ENCODE results near the gene CEP112. TPM values are rescaled to one million over a fixed set of nuclear protein-coding genes. Genes with fewer than 3 reads are reported as not detected.

Gene CEP112
- total and polyA plus RNA-seq, 9 of the 15 experiments (the other 6 are each of a cell fraction or from before 2014, with no cell fraction given), result 0.84 TPM; not detected in 8

DNA sequence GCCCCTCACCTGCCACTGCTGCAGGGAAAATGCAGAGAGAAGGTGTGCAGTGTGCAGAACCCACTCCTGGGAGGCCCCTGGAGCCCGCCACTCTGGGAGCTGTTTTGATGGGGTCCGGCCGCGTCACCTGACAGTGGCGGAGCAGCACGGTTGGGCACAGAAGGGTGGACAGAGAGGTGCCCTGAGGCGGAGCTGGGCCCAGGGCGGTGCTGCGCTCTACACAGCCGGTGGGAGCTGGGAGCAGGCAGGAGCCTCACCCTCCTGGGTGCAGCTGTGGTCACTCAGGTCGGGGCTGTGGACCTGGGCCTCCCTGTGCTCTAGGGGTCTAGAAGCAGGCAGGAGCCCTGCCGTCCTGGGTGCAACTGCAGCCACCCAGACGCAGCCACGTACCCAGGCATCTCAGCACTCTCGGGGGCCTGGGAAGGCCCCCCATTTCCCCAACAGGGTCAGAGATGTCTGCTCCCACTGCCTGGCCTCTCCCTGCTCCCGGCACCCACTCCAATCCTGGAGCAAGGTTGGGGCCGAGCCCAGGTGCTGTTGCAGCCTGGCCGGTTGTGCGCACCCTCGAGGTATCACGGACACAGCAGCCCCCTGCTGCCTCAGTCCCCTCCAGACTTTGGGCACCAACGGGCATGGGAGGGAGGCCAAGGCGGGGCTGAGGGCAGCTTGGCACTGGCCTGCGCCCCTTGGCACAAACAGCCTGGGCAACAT lies 326.1 kb downstream of the CEP112 start (continued):
- no peak for TF ChIP-seq ARHGAP35 (IDR thresholded peaks at IDR 0.05; ENCODE audit: partially characterized antibody)
- no peak for TF ChIP-seq ZZZ3 (IDR thresholded peaks at IDR 0.05)
- TF ChIP-seq NR4A1 (CRISPR knock-in tag; IDR thresholded peaks at IDR 0.05), result no peak
- TF ChIP-seq NR4A1 (tag; IDR thresholded peaks at IDR 0.05), result no peak
- no peak for TF ChIP-seq YY1 (IDR thresholded peaks at IDR 0.05; ENCODE audit: borderline replicate concordance in 1 of 3, control insufficient read depth in 1 of 3, extremely low read depth in 1 of 3, insufficient read depth in 3 of 3, insufficient read length in 1 of 3, insufficient replicate concordance in 2 of 3, low read depth in 1 of 3, low read length in 2 of 3)

DNA sequence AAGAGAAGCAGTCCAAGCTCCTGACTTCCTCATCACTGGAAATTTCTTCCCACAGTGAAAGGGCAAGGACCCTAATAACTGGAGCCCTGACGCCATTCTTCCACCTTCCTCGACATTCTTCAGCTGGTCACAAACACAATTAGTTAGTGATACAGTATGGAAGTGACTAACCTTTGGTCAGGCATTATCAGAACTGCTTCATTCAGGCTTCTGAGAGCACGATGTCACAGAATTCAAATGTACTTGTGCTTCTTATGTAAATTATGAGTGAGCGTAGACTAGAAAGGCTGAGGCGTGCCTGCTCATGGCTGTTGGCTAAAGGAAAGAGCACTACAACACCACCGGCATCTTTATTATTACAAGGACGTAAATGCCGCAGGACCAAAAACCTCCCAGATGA lies 327.5 kb downstream of the CEP112 start:
- Histone ChIP-seq H3K4me1 (replicated peaks in 1 of 2; ENCODE audit: control insufficient read depth in 2 of 2, insufficient read depth in 2 of 2, low read length in 2 of 2) (no peaks in the 10 kb centered on the region), H4K20me1 (replicated peaks; ENCODE audit: control insufficient read depth, insufficient read depth, low read length) (no peaks in the 10 kb centered on the region), H3K79me2 (ENCODE audit: control insufficient read depth, insufficient read depth, low read length) (no peaks in the 10 kb centered on the region), H3K9ac (ENCODE audit: insufficient read depth in 1 of 2, low read depth in 2 of 2, low read length in 2 of 2) (no peak overlapping the region), H3K4me3 (no peak overlapping the region), H3K9me3 (replicated peaks; ENCODE audit: control insufficient read depth, insufficient read depth, low read depth, low read length) (no peaks in the 10 kb centered on the region), H3K4me2 (ENCODE audit: insufficient read depth, low read length) (no peak overlapping the region), H3K27ac (ENCODE audit: extremely low read depth, low read depth, low read length) (no peak overlapping the region), H3K9me1 (ENCODE audit: control insufficient read depth, insufficient read depth, low read length) (no peaks in the 10 kb centered on the region), H3K27me3 (ENCODE audit: control insufficient read depth in 2 of 2, insufficient read depth in 2 of 2, low read length in 2 of 2) (no peaks in the 10 kb centered on the region), H2AFZ (ENCODE audit: low read depth, low read length) (no peak overlapping the region), H3K36me3 (ENCODE audit: control insufficient read depth, insufficient read depth, low read length) (no peaks in the 10 kb centered on the region)
- 1% methylated on average over 8 of the region's 8 CpGs for WGBS (ENCODE audit: insufficient coverage, low coverage, missing lambda C conversion rate)
- POLR2A ChIA-PET, result no interaction called here
- intact Hi-C loops (cut with micrococcal nuclease) (no loop called here), in situ Hi-C loops (cut with MboI) (no loop called here)
- FAIRE-seq, result no peak
- DNase-seq (ENCODE audit: extremely low read depth in 1 of 4, low spot score in 3 of 4), result no peak
- no TSS peak for BruUV-seq (replicated peaks)
- TF ChIP-seq PTTG1 (tag; IDR thresholded peaks at IDR 0.05; ENCODE audit: low read depth) (no peak), GABPB1 (CRISPR knock-in tag; IDR thresholded peaks at IDR 0.05) (no peak)
- no peak for ATAC-seq
- CTCF ChIA-PET (ENCODE audit: low intra/inter-chr PET ratio), result no interaction called here
